ENCODE results near the gene GNG8.
A peak's percentile ranks its signal among the peaks of the same experiment; 100 is the strongest.

GNG8 gene

GRCh38 chr19:46617601-46618000, 18.4 kb downstream of the GNG8 start:
- Histone ChIP-seq H3K9me3 (ENCODE audit: control insufficient read depth, low read length) (no peaks in the 10 kb centered on the region), H3K27ac (ENCODE audit: low read depth, low read length, severe bottlenecking) (no peak overlapping the region), H3K36me3 (ENCODE audit: control insufficient read depth, insufficient read depth, low read length) (no peaks in the 10 kb centered on the region), H3K4me3 (ENCODE audit: extremely low read depth, insufficient read depth, low read length, poor library complexity, severe bottlenecking) (no peak overlapping the region), H3K4me1 (ENCODE audit: control insufficient read depth, insufficient read depth, low read length, poor library complexity, severe bottlenecking) (peaks cover 33% of the 10 kb centered on the region)
- 70 to 96% methylated on average over 2 to 3 of the region's 6 CpGs for WGBS, 2 experiments (ENCODE audit: insufficient coverage in 2 of 2)

GRCh38 chr19:46616631-46617322, 19.2 kb downstream of the GNG8 start:
- Histone ChIP-seq H3K4me3 (ENCODE audit: extremely low read depth, insufficient read depth, low read length, poor library complexity, severe bottlenecking) (no peak overlapping the region), H3K27ac (ENCODE audit: low read depth, low read length, severe bottlenecking) (no peak overlapping the region), H3K9me3 (ENCODE audit: control insufficient read depth, low read length) (no peaks in the 10 kb centered on the region), H3K4me1 (ENCODE audit: control insufficient read depth, insufficient read depth, low read length, poor library complexity, severe bottlenecking) (peaks cover 26% of the 10 kb centered on the region), H3K36me3 (ENCODE audit: control insufficient read depth, insufficient read depth, low read length) (no peaks in the 10 kb centered on the region)
- 43 to 51% methylated on average over 16 to 17 of the region's 17 CpGs for WGBS, 2 experiments (ENCODE audit: insufficient coverage in 2 of 2)

- Histone ChIP-seq H3K9me3 (ENCODE audit: control insufficient read depth, low read length) (no peaks in the 10 kb centered on the region), H3K36me3 (ENCODE audit: control insufficient read depth, insufficient read depth, low read length) (peaks cover under 1% of the 10 kb centered on the region), H3K4me3 (ENCODE audit: extremely low read depth, insufficient read depth, low read length, poor library complexity, severe bottlenecking) (no peak overlapping the region), H3K4me1 (ENCODE audit: control insufficient read depth, insufficient read depth, low read length, poor library complexity, severe bottlenecking) (peaks cover 18% of the 10 kb centered on the region), H3K27ac (ENCODE audit: low read depth, low read length, severe bottlenecking) (no peak overlapping the region)
- 90 to 93% methylated on average over 7 to 8 of the region's 10 CpGs for WGBS, 2 experiments (ENCODE audit: insufficient coverage in 2 of 2)
Measured at GRCh38 chr19:46615966-46616365, 20.0 kb downstream of the GNG8 start.

- Histone ChIP-seq H3K9me3 (ENCODE audit: control insufficient read depth, low read length) (no peaks in the 10 kb centered on the region), H3K27ac (ENCODE audit: low read depth, low read length, severe bottlenecking) (no peak overlapping the region), H3K36me3 (ENCODE audit: control insufficient read depth, insufficient read depth, low read length) (peaks cover 16% of the 10 kb centered on the region), H3K4me3 (ENCODE audit: extremely low read depth, insufficient read depth, low read length, poor library complexity, severe bottlenecking) (no peak overlapping the region), H3K4me1 (ENCODE audit: control insufficient read depth, insufficient read depth, low read length, poor library complexity, severe bottlenecking) (peaks cover 4% of the 10 kb centered on the region)
- 7 to 38% methylated on average over 5 to 8 of the region's 12 CpGs for whole genome bisulfite sequencing, 2 experiments (ENCODE audit: insufficient coverage in 2 of 2)
Measured at GRCh38 chr19:46614114-46614722, 21.8 kb downstream of the GNG8 start.

- H3K36me3 ChIP-seq (ENCODE audit: control insufficient read depth, insufficient read depth, low read length), result peaks cover 23% of the 10 kb centered on the region
- WGBS, 2 experiments (ENCODE audit: insufficient coverage in 2 of 2), result 92 to 93% methylated on average over 14 to 19 of the region's 22 CpGs
- H3K4me3 ChIP-seq (ENCODE audit: extremely low read depth, insufficient read depth, low read length, poor library complexity, severe bottlenecking), result no peak overlapping the region
- H3K4me1 ChIP-seq (ENCODE audit: control insufficient read depth, insufficient read depth, low read length, poor library complexity, severe bottlenecking), result peaks cover 4% of the 10 kb centered on the region
- H3K27ac ChIP-seq (ENCODE audit: low read depth, low read length, severe bottlenecking), result no peak overlapping the region
- no peaks in the 10 kb centered on the region for H3K9me3 ChIP-seq (ENCODE audit: control insufficient read depth, low read length)
Measured at GRCh38 chr19:46613525-46613924, 22.5 kb downstream of the GNG8 start.

GRCh38 chr19:46611776-46612175, 24.2 kb downstream of the GNG8 start:
- WGBS, 2 experiments (ENCODE audit: insufficient coverage in 2 of 2), result 91 to 94% methylated on average over 4 to 6 of the region's 6 CpGs
- Histone ChIP-seq H3K4me3 (ENCODE audit: extremely low read depth, insufficient read depth, low read length, poor library complexity, severe bottlenecking) (no peak overlapping the region), H3K9me3 (ENCODE audit: control insufficient read depth, low read length) (no peaks in the 10 kb centered on the region), H3K36me3 (ENCODE audit: control insufficient read depth, insufficient read depth, low read length) (peaks cover 40% of the 10 kb centered on the region), H3K4me1 (ENCODE audit: control insufficient read depth, insufficient read depth, low read length, poor library complexity, severe bottlenecking) (no peaks in the 10 kb centered on the region), H3K27ac (ENCODE audit: low read depth, low read length, severe bottlenecking) (no peak overlapping the region)

GRCh38 chr19:46610851-46611770, 24.9 kb downstream of the GNG8 start:
- no peak overlapping the region for H3K4me3 ChIP-seq (ENCODE audit: extremely low read depth, insufficient read depth, low read length, poor library complexity, severe bottlenecking)
- peaks cover 47% of the 10 kb centered on the region for H3K36me3 ChIP-seq (ENCODE audit: control insufficient read depth, insufficient read depth, low read length)
- H3K27ac ChIP-seq (ENCODE audit: low read depth, low read length, severe bottlenecking), result peak overlapping the region; percentile 16
- no peaks in the 10 kb centered on the region for H3K4me1 ChIP-seq (ENCODE audit: control insufficient read depth, insufficient read depth, low read length, poor library complexity, severe bottlenecking)
- WGBS, 2 experiments (ENCODE audit: insufficient coverage in 2 of 2), result 89 to 94% methylated on average over 12 to 15 of the region's 17 CpGs
- no peaks in the 10 kb centered on the region for H3K9me3 ChIP-seq (ENCODE audit: control insufficient read depth, low read length)

GRCh38 chr19:46610413-46610775, 25.6 kb downstream of the GNG8 start:
- peaks cover 54% of the 10 kb centered on the region for H3K36me3 ChIP-seq (ENCODE audit: control insufficient read depth, insufficient read depth, low read length)
- no peak overlapping the region for H3K4me3 ChIP-seq (ENCODE audit: extremely low read depth, insufficient read depth, low read length, poor library complexity, severe bottlenecking)
- no CpG with 5 or more reads among the region's 5 CpGs for WGBS, 2 experiments (ENCODE audit: insufficient coverage in 2 of 2)
- H3K9me3 ChIP-seq (ENCODE audit: control insufficient read depth, low read length), result no peaks in the 10 kb centered on the region
- H3K27ac ChIP-seq (ENCODE audit: low read depth, low read length, severe bottlenecking), result peak overlapping the region; percentile 16
- H3K4me1 ChIP-seq (ENCODE audit: control insufficient read depth, insufficient read depth, low read length, poor library complexity, severe bottlenecking), result no peaks in the 10 kb centered on the region

GRCh38 chr19:46609511-46610412, 26.2 kb downstream of the GNG8 start:
- Histone ChIP-seq H3K36me3 (ENCODE audit: control insufficient read depth, insufficient read depth, low read length) (peaks cover 61% of the 10 kb centered on the region), H3K4me1 (ENCODE audit: control insufficient read depth, insufficient read depth, low read length, poor library complexity, severe bottlenecking) (no peaks in the 10 kb centered on the region)

More at GRCh38 chr19:46609511-46610412, 26.2 kb downstream of the GNG8 start:
- Histone ChIP-seq H3K27ac (ENCODE audit: low read depth, low read length, severe bottlenecking) (no peak overlapping the region), H3K9me3 (ENCODE audit: control insufficient read depth, low read length) (no peaks in the 10 kb centered on the region), H3K4me3 (ENCODE audit: extremely low read depth, insufficient read depth, low read length, poor library complexity, severe bottlenecking) (no peak overlapping the region)
- 88 to 93% methylated on average over 21 to 25 of the region's 30 CpGs for WGBS, 2 experiments (ENCODE audit: insufficient coverage in 2 of 2)

All from mesodermal cell (in vitro differentiated cells).